ENCODE measurements around the gene MLXIPL. TPM values are rescaled to one million over a fixed set of nuclear protein-coding genes. Genes with fewer than 3 reads are reported as not detected.
"Not testable (repeated sequence)": the region's sequence is repeated elsewhere in the genome, so short reads cannot be mapped to it uniquely, and the experiment has no call there.

Gene MLXIPL
- total RNA-seq, 2 donors from 2014 or later = 9.8 to 123 TPM

DNA sequence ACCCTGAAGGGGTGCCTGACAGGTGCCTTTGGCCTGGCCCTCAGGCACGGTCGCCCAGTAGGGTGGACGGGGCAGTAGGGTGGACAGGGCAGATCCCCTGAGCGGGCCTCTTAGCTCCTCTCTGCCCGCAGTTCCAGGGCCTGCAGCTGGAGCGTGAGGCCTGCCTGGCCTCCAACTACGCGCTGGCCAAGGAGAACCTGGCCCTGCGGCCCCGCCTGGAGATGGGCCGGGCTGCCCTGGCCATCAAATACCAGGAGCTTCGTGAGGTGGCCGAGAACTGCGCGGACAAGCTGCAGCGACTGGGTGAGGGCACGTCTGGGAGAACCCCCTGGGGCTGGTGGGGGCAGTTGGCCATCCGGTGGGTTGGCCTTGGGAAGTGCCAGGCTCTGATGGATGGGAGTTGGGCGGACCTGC lies 45.0 kb upstream of the MLXIPL start:
- H3K9me3 ChIP-seq = no peaks in the 10 kb centered on the region
- H3K4me3 ChIP-seq = no peak overlapping the region
- 51% methylated on average over 14 of the region's 19 CpGs for WGBS
- TF ChIP-seq POLR2AphosphoS5 (IDR thresholded peaks at IDR 0.05) (no peak), POLR2A (IDR thresholded peaks at IDR 0.05) (no peak)
- TF ChIP-seq, protein P1, sequence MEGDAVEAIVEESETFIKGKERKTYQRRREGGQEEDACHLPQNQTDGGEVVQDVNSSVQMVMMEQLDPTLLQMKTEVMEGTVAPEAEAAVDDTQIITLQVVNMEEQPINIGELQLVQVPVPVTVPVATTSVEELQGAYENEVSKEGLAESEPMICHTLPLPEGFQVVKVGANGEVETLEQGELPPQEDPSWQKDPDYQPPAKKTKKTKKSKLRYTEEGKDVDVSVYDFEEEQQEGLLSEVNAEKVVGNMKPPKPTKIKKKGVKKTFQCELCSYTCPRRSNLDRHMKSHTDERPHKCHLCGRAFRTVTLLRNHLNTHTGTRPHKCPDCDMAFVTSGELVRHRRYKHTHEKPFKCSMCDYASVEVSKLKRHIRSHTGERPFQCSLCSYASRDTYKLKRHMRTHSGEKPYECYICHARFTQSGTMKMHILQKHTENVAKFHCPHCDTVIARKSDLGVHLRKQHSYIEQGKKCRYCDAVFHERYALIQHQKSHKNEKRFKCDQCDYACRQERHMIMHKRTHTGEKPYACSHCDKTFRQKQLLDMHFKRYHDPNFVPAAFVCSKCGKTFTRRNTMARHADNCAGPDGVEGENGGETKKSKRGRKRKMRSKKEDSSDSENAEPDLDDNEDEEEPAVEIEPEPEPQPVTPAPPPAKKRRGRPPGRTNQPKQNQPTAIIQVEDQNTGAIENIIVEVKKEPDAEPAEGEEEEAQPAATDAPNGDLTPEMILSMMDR (IDR thresholded peaks at IDR 0.05) = no peak
- peaks cover 8% of the 10 kb centered on the region for H3K4me1 ChIP-seq (replicated peaks)
- no peaks in the 10 kb centered on the region for H3K36me3 ChIP-seq
- H3K27ac ChIP-seq = no peak overlapping the region
- DNase-seq (ENCODE audit: low spot score) = no peak
- H3K27me3 ChIP-seq (replicated peaks; ENCODE audit: insufficient read depth) = no peaks in the 10 kb centered on the region
- intact Hi-C loops (cut with DNase I) = no loop called here

DNA sequence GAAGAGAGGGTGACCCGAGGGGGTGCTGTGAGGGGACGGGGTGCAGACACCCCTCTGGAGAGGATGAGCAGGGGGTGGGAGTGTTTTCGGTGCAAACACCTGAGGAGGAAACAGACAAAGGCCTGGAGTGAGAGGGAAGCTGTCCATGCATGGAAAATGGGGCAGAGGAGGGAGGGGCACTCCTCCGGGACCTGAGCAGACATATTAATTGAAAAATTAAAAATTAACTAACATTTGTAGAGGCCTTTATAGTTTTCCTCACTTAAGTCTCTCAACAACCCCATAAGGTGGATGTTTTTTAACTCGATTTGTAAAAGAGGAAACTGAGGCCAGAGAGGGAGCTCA lies 44.5 kb upstream of the MLXIPL start:
- intact Hi-C loops (cut with DNase I) = no loop called here
- H3K27ac ChIP-seq = no peak overlapping the region
- H3K4me3 ChIP-seq = peak overlapping the region; percentile 66 to 81
- H3K4me1 ChIP-seq (replicated peaks) = peaks cover 8% of the 10 kb centered on the region
- TF ChIP-seq POLR2AphosphoS5 (IDR thresholded peaks at IDR 0.05) = no peak
- no peaks in the 10 kb centered on the region for H3K9me3 ChIP-seq
- no peak for DNase-seq (ENCODE audit: low spot score)
- H3K36me3 ChIP-seq = no peaks in the 10 kb centered on the region
- 13% methylated on average over 5 of the region's 5 CpGs for WGBS
- H3K27me3 ChIP-seq (replicated peaks; ENCODE audit: insufficient read depth) = no peaks in the 10 kb centered on the region

DNA sequence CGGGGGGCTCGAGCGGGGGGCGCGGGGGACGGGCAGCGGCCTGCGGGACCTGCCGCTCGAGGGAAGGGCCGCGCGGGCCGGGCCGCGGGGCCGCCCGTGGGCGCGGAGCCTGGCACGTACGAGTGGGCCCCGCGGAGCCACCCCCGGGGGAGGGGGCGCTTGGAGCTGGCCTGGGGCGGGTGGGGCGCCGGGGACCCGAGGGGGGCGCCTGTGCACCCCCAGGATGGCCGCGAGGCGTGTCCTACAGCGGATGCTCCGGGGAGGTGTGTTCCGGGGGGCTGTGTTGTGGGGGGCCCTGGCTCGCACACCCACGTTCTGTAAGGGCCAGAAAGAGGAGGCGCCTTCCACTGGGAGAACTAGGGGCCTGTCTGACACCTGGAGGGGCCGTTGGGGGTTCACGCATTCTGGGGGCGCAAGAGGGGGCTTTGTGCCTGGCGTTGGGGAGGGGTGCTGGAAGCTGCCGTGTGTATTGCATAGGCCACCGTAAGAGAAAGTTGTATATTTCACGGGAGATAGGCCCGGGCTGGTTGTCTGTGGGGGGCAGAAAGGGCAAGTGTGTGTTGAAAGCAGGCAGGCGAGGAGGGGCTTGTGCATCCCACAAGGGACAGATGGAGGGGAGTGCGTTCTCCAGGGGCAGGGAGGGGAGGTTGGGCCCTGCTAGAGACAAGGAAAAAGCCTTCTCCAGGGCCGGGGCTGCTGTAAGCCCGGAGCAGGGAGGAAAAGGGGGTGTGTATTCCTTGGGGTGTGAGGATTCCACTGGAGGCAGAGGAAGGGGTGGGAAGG lies 44.0 kb upstream of the MLXIPL start:
- no peaks in the 10 kb centered on the region for H3K27me3 ChIP-seq (replicated peaks; ENCODE audit: insufficient read depth)
- peak overlapping the region; percentile 66 to 81 for H3K4me3 ChIP-seq
- intact Hi-C loops (cut with DNase I) = no loop called here
- TF ChIP-seq POLR2A (IDR thresholded peaks at IDR 0.05) (no peak), POLR2AphosphoS5 (IDR thresholded peaks at IDR 0.05) (no peak)
- TF ChIP-seq, protein P1 (IDR thresholded peaks at IDR 0.05) = no peak
- H3K4me1 ChIP-seq (replicated peaks) = peaks cover 8% of the 10 kb centered on the region
- H3K27ac ChIP-seq = peak overlapping the region in 1 of 2 donors; percentile 24
- no peaks in the 10 kb centered on the region for H3K36me3 ChIP-seq
- no peak for DNase-seq (ENCODE audit: low spot score)
- H3K9me3 ChIP-seq = no peaks in the 10 kb centered on the region
- WGBS = 2% methylated on average over 36 of the region's 52 CpGs

DNA sequence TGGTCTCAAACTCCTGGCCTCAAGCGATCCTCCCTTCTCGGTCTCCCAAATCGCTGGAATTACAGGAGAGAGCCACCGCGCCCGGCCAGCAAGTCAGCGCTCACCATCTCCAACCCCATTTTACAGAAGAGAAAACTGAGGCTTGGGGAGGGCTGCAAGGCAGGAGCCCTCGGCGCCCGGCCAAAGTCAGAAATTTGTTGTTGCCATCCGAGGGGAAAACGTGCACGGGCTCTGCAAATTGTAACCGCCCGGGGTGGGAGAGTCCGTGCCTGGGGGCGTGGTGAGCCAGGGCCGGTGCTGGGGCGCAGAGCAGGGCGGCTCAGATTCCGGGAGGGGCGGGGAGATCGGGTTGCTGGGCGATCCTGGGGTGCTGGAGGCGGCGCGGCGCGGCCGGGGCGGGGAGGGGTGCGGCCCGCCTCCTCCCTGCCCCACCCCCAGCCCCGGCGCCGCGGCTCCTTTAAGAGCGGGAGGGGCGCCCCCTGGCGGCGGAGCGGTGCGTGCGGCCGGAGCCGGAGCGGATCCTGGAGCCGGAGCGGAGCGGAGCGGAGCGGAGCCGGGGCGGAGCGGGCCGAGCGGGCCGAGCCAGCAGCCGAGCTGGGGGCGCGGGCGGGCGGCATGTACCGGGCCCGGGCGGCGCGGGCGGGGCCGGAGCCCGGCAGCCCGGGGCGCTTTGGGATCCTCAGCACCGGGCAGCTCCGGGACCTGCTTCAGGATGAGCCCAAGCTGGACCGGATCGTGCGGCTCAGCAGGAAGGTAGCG lies 43.2 kb upstream of the MLXIPL start, which contains the start of gene VPS37D:
VPS37D (plus strand) TSS at position 488 of the 759 bp plus-strand sequence; CDS start at position 616, 128 bp downstream.
- Histone ChIP-seq H3K27me3 (replicated peaks; ENCODE audit: insufficient read depth) (no peaks in the 10 kb centered on the region), H3K4me3 (peak within 1 kb of the TSS; percentile 66 to 81), H3K36me3 (no peaks in the 10 kb centered on the region), H3K27ac (peak within 1 kb of the TSS in 1 of 2 donors; percentile 24), H3K9me3 (no peaks in the 10 kb centered on the region), H3K4me1 (replicated peaks) (peaks cover 8% of the 10 kb centered on the region)
- TF ChIP-seq POLR2AphosphoS5 (IDR thresholded peaks at IDR 0.05) (peak; percentile 36), POLR2A (IDR thresholded peaks at IDR 0.05) (peak; percentile 35)
- TF ChIP-seq, protein P1 (IDR thresholded peaks at IDR 0.05) = peak; percentile 88 to 97 (median 92)
- WGBS = 3% methylated on average over 60 of the region's 79 CpGs
- intact Hi-C loops (cut with DNase I) = no loop called here
- DNase-seq (ENCODE audit: low spot score) = peak; percentile 87

DNA sequence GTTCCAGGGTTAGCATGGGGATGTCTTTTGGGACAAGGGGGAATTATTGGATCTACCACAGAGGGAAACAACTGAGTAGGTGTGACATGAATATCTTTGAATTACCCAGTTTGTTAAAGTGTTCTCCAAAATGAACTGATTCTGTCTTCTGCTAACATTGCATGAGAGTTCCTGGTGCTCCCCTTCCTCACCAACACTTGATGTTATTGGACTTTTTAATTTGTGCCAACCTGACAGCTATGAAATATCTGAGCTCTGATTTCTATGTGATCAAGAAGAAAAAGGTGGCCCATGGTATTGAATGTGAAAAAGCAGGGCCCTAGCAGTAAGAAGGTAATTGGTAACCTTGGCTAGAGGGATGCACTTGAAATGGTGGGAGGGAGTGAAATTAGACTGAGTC lies 38.7 kb upstream of the MLXIPL start:
- intact Hi-C loops (cut with DNase I) = no loop called here
- no peak overlapping the region for H3K27ac ChIP-seq
- no peak overlapping the region for H3K4me3 ChIP-seq
- no peaks in the 10 kb centered on the region for H3K9me3 ChIP-seq
- TF ChIP-seq POLR2A (IDR thresholded peaks at IDR 0.05) (no peak), POLR2AphosphoS5 (IDR thresholded peaks at IDR 0.05) (no peak)
- TF ChIP-seq, protein P1 (IDR thresholded peaks at IDR 0.05) = no peak
- H3K4me1 ChIP-seq (replicated peaks) = no peaks in the 10 kb centered on the region
- no peak for DNase-seq (ENCODE audit: low spot score)
- no peaks in the 10 kb centered on the region for H3K27me3 ChIP-seq (replicated peaks; ENCODE audit: insufficient read depth)
- H3K36me3 ChIP-seq = no peaks in the 10 kb centered on the region

DNA sequence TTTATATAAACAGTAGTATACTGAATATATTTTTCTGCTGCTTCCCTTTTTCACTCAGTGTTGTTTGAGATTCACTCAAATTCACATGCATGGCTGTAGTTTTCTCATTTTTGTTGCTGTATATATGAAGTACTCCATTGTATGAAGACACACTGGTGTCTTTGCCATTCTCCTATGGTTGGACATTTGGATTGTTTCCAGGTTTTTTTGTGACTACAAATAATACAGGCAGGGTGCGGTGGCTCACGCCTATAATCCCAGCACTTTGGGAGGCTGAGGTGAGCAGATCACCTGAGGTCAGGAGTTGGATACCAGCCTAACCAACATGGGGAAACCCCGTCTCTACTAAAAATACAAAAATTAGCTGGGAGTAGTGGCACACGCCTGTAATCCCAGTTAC lies 36.3 kb upstream of the MLXIPL start:
- DNase-seq (ENCODE audit: low spot score); H3K27ac ChIP-seq; H3K4me1 ChIP-seq (replicated peaks); H3K9me3 ChIP-seq; H3K36me3 ChIP-seq; H3K27me3 ChIP-seq (replicated peaks; ENCODE audit: insufficient read depth); H3K4me3 ChIP-seq; intact Hi-C loops (cut with DNase I): not testable (repeated sequence)
- 52% methylated on average over 4 of the region's 4 CpGs for WGBS

Data from prostate gland (tissue), 2 donors.